Glomerular visceral epithelial cell (primary cell): ENCODE data around the gene PLLP.
A peak's percentile ranks its signal among the peaks of the same experiment; 100 is the strongest.

Experiments used
- DNase-seq: peaks from one replicate; pipeline ENCODE4 v3.0.0-alpha.2; 2016; ENCODE audit errors: extremely low spot score

The PLLP gene

DNA sequence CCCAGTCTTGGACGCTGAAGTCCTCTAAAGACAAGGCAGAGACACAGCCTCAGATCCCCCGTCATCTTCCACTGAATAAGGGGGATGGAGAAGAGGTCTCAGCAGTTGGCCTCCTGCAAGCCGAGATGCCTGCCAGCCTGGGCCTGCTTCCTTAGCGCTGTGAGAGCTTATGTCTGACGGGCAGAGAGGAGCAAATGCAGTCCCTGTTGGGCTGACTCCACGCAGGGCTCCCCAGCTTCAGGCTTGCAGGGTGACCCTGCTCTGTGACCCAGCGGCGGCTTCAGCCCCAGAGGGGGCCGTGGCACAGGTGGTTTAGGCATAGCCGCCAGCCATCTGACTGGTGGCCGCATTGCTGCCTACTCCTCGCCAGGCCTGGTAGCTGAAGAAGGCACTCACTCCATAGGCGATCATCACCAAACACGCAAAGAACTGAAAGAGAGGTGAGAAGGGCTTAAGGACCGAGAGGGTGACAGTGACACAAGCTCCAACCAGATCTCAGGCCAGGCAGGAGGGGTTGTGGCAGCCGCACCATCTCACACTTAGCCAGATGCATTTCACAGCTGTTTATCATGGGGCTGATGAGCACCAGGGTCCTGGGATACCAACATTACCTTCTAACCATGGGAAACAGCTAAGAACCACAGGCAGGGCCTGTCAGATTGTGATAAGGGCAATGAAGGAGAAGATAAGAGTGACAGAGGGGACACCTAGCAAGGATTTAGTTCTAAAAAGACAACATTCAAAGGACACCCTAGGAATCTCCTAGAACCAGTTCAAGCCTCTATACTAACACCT, 27.7 kb downstream of the PLLP start:
- no peak for DNase-seq

DNA sequence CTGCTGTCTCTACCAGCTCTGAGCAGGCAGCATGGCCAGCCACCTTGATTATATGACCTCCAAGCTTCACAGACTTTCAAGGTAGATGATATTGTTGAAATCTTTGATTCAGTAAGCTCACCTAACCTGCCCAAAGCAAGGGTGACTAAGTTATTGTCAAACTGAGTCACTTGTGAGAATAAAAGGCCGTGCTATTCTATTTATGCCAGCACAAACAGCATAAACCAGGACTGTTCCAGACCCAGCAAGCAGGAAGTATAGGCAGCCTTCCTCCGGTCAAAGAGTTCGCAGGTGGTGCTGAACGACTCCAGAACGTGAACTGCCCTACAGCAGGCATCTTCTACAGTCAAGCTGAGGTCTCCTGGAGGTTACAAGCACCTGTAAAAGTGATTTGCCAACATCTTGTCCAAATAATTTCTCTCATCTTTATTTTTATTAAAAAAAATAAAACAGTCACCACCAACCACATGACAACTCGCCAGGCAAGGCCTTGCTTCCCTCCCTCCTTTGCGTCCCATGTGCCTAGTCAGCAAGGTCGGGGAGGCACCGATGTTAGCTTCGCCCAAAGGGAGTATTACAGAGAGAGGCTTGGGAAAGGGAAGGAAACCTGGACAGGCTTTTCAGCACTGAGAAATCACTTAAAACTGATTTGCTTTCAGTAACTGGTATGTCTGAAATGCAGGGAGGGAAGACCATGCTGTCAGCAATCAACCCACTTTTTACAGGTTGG, 28.6 kb downstream of the PLLP start:
- no peak for DNase-seq

DNA sequence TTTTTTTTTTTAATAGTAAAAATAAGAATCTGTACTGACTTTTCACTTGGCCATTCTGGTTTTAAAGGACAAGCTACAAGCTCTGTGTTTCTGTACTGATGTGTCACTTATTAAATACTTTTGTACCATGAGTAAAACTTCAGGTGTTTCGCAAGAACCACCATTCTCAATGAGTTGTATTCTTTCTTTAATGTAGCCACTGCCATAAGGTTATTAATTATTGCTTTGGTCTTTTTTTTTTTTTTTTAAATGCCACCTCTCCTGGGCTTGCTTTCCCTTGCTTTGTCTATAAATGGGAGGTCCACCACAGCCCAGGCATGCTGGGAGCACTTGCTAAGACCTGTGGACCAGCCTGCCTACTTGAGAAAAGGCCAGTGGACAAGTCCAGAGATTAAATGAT, 31.0 kb downstream of the PLLP start:
- no peak for DNase-seq

DNA sequence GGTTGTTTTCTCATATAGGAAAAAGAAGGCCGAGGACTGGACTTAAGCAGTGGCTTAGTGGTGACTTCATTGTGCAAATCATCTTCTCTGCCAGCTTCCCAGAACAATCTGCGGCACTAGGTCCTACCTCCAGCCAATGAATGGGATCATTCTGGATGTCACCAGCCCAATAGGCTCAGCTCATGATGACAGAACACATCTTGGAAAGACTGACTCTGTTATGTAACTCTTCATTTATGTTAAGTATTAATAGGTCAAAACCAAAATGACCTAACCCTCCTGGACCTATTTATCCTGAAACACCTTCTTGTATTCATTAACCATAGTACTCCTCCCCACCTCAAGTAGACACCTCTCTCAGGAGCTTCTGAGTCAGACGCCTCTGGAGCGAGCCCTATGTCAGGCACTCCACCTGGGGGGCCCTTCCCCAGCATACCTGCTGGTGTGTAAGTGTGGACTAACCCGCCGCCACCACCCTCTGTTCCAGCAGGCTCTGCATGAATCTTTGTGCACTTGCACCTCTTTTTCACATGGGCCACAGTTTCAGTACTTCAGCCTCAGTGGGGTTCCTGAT, 32.2 kb downstream of the PLLP start:
- no peak for DNase-seq

DNA sequence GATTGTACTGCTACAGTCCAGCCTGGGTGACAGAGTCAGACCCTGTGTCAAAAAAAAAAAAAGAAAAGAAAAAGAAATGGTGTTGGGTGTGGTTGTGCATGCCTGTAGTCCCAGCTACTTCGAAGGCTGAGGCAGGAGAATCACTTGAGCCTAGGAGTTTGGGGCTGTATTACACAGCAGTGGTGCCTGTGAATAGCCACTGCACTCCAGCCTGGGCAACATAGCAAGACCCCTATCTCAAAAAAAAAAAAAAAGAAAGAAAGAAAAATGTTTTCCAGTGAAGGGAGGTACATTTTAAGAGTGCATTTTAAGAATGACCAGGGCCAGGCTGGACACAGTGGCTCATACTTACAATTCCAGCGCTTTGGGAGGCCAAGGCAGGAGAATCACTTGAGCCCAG, 33.1 kb downstream of the PLLP start:
- DNase-seq = no peak

GRCh38 chr16:57245472-57246113, 38.9 kb downstream of the PLLP start:
- DNase-seq = no peak

DNA sequence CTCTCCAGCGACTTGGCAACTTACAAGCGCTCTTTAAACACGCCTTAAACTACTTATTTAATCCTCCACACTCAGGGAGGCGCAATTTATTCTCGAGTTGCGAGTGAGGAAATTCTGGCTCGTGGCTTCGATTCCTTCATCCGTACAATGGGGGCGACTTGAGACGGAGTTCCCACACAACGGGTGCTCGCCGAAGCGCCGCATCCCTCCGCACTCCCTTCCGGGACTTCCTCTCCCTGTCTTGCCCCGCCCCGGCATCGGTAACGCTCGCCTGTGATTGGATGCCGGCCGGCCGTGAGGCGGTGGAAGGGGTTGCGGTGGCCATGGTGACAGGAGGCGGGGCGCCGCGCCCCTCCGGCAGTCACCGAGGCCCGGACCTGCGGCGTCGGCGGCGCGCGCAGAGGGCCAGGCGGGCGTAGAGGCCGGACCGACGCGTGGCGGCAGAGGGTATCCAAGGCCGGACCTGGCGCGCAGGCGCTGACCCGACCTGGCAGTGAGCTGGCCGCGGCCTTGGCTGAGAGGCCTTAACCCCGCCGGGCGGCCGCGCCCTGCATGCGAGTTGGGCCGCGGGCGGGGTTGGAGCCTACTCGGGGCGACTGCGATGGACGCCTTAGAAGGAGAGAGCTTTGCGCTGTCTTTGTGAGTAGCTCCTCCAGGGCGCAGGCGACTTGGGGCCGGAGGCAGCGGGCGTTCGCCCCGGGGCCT, 39.6 kb downstream of the PLLP start, which contains the start of gene ARL2BP:
TSS of gene ARL2BP (plus strand) at position 493 of the 705 bp plus-strand sequence. CDS start at position 602, 109 bp downstream.
- peak; percentile 97 for DNase-seq

DNA sequence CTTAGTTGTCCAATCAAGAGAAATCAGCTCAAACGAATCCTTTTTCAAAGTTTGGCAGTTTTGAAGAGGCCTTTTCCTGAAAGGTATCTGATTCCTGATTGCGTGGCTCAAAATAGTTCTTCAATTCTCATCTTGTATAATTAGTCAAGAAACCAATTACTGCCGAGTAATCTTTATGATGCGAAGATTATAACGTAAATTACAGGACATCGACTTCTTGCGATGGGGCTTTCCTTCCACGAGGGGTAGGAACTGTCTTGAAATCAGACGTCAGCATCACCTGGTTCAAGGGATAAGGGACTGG, 40.1 kb downstream of the PLLP start:
- no peak for DNase-seq

DNA sequence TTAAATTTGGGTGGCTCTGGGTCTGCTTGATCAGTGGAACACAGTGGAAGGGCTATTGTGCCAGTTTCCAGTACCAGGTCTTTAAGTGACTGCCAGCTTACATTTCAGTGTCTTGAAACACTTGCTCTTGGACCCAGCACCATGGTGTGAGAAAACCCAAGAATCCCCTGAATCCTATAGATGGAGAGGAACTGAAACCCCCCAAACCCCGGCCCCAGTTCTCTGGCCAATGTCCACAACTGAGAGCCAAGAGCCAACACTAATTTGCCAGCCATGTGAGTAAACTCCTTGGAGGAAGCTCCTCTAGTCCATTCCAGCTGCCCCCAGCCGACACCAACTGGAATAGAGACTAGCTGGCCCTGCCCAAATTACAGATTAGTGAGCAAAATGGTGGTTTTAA, 41.8 kb downstream of the PLLP start:
- DNase-seq = no peak

DNA sequence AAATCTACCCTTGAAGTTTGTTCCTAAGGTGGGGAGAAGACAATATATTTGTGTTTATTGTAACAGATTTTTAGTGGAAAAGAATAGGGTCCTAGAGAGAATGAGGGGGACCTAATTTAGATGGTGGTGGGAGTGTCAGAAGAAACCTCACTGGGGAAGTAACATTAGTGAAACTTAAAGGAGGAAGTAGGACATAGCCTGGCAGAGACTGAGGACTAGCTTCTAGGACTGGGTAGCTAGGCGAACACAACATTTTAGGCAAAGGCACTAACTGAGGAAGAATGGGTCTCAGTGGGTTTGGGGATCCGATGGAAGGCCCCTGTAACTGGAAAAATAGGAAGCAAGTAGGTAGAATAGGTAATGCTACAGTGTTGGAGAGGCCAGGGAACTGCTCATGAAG, 43.6 kb downstream of the PLLP start:
- DNase-seq = no peak

GRCh38 chr16:57239107-57239506, 45.4 kb downstream of the PLLP start:
- DNase-seq = no peak

DNA sequence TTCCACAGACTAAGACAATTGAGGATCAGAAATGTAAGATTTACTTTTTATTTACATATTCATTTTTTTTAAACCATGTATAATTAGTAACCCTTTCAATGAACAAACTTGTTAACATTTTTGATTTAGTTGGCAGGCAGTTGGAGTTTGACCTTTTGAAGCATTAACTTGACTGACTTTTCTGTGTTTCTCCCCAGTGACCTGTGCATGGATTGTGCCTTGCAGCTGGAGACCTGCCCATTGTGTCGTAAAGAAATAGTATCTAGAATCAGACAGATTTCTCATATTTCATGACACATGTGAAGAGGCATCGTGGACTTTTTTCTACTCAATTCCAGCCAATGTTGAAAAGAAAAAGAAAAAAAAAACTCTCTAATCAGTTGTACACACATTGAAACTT, 45.8 kb downstream of the PLLP start:
- no peak for DNase-seq

- DNase-seq = no peak
These were observed 48.5 kb downstream of the PLLP start for GRCh38 chr16:57236022-57236350.

- DNase-seq = no peak
These were observed 49.1 kb downstream of the PLLP start for GRCh38 chr16:57235128-57236021.

GRCh38 chr16:57234707-57235092, 49.8 kb downstream of the PLLP start:
- no peak for DNase-seq

- DNase-seq = no peak
These were observed 50.3 kb downstream of the PLLP start for GRCh38 chr16:57233944-57234706.

- no peak for DNase-seq
These were observed 52.6 kb downstream of the PLLP start for GRCh38 chr16:57231821-57232350.

DNA sequence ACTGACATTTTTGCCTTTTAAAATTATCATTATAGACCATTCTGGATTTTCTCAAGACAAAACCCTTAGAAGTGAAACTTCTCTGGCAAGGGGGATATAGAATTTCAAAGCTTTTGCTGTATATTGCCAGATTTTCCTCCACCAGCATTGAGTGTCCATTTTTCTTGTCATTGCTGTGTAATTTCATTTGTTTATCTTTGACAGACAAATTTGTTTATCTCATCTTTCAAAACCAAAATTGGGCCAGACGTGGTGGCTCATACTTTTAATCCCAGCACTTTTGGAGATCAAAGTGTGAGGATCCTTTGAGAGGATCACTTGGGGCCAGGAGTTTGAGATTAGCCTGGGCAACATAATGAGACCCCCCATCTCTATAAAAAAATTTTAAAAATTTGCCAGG, 55.4 kb downstream of the PLLP start:
- no peak for DNase-seq

GRCh38 chr16:57226701-57227621, 57.5 kb downstream of the PLLP start:
- no peak for DNase-seq
